Upper lobe of left lung (tissue), 6 donors: ENCODE results near the gene CEP250. TPM values are rescaled to one million over a fixed set of nuclear protein-coding genes. Genes with fewer than 3 reads are reported as not detected.
A peak's percentile ranks its signal among the peaks of the same experiment; 100 is the strongest.

ENCODE experiments used
- ATAC-seq, 2 donors: fragments of 200-7000 bp; cut with Tn5 transposase; one replicate each; pipeline ENCODE4 v1.9.1; 2022; ENCODE audit warnings: mild to moderate bottlenecking in 2 of 2, moderate library complexity in 2 of 2; ENCODE audit not compliant: low FRiP score in 2 of 2
- DNase-seq, 2 donors: peaks; one replicate each; pipeline ENCODE4 v3.0.0-alpha.2; 2019 to 2020
- H3K27ac ChIP-seq, 4 donors: fragments of 200-600 bp; sonication (generic); one replicate each; pipeline ENCODE4 v1.5.1; 2016 to 2019
- H3K27me3 ChIP-seq, 4 donors: fragments of 200-600 bp; sonication (generic); one replicate each; pipeline ENCODE4 v1.5.1; 2017 to 2019
- H3K36me3 ChIP-seq, 4 donors: fragments of 200-600 bp; sonication (generic); one replicate each; pipeline ENCODE4 v1.5.1; 2016 to 2019
- H3K4me1 ChIP-seq, 4 donors: fragments of 200-600 bp; sonication (generic); one replicate each; pipeline ENCODE4 v1.5.1; 2018 to 2019
- H3K4me3 ChIP-seq, 4 donors: fragments of 200-600 bp; sonication (generic); one replicate each; pipeline ENCODE4 v1.5.1; 2017 to 2019; ENCODE audit warnings: mild to moderate bottlenecking in 2 of 4, moderate library complexity in 1 of 4
- H3K9me3 ChIP-seq, 4 donors: fragments of 200-600 bp; sonication (generic); one replicate each; pipeline ENCODE4 v1.5.1; 2018 to 2019
- EP300 ChIP-seq, 4 donors: sonication (generic); formaldehyde crosslinking; IDR thresholded peaks; one replicate each; pipeline ENCODE4 v1.5.1; 2017; ENCODE audit warnings: antibody characterized with exemption in 4 of 4, control low read depth in 2 of 4
- POLR2A ChIP-seq, 4 donors: fragments of 450-650 bp; IDR thresholded peaks; one replicate each; pipeline ENCODE4 v1.5.1; 2016 to 2017; ENCODE audit warnings: antibody characterized with exemption in 4 of 4, mild to moderate bottlenecking in 2 of 4
- POLR2AphosphoS5 ChIP-seq, 2 donors: sonication (generic); formaldehyde crosslinking; IDR thresholded peaks; one replicate each; pipeline ENCODE4 v1.5.1; 2017; ENCODE audit warnings: antibody characterized with exemption in 2 of 2
- WGBS, 2 donors: methylation state at CpG; one replicate each; pipeline ENCODE4 v1.1.5; 2017 to 2018; 5-methylcytosine and 5-hydroxymethylcytosine counted together
- total RNA-seq, 6 donors: library from RNA; depleted of rRNA in 4 of 6; stranded (reverse); fragments of >200 nt in 4 of 6; gene quantifications; one replicate each; pipeline versions ENCODE4 v1.1.0 to v1.2.1, GENCODE V29; 2016 to 2021
- TF ChIP-seq, protein P1 (sequence below), 6 experiments: fragments of 450-650 bp in 4 of 6; fragments of 200-600 bp in 2 of 6; sonication (generic) in 2 of 6; IDR thresholded peaks; one replicate each; pipeline ENCODE4 v1.5.1; 2016 to 2019; ENCODE audit warnings: antibody characterized with exemption in 6 of 6
- donor health status: DM: no; HTN: no; CAD: no; lungs with moderate emphysema.
- donor health status: DM: no; HTN: yes; CAD: no; lungs with severe emphysema.

Gene CEP250
- total RNA-seq, 6 donors from 2014 or later = 15.4 to 66.6 (median 29.6) TPM

DNA sequence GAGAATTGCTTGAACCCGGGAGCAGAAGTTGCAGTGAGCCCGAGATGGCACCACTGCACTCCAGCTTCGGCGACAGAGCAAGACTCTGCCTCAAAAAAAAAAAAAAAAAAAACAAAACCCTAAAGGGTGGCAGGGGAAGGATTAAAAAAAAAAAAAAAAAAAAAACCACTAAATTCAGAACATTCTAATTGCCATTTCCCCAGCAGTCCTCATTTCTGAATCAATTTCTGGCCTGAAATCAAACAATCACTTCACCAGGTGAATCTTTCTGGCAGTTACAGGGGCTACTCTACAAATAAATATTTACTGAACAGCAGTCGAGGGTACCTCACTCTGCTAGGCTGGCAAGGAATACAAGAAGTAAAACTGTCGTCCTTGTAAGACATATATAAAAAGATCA is 44.8 kb upstream of the CEP250 start:
- H3K27ac ChIP-seq = no peak overlapping the region
- ATAC-seq (no peak), DNase-seq (no peak)
- no peaks in the 10 kb centered on the region for H3K27me3 ChIP-seq
- TF ChIP-seq EP300 (IDR thresholded peaks at IDR 0.05) (no peak), POLR2A (IDR thresholded peaks at IDR 0.05) (no peak), POLR2AphosphoS5 (IDR thresholded peaks at IDR 0.05) (no peak)
- TF ChIP-seq, protein P1, sequence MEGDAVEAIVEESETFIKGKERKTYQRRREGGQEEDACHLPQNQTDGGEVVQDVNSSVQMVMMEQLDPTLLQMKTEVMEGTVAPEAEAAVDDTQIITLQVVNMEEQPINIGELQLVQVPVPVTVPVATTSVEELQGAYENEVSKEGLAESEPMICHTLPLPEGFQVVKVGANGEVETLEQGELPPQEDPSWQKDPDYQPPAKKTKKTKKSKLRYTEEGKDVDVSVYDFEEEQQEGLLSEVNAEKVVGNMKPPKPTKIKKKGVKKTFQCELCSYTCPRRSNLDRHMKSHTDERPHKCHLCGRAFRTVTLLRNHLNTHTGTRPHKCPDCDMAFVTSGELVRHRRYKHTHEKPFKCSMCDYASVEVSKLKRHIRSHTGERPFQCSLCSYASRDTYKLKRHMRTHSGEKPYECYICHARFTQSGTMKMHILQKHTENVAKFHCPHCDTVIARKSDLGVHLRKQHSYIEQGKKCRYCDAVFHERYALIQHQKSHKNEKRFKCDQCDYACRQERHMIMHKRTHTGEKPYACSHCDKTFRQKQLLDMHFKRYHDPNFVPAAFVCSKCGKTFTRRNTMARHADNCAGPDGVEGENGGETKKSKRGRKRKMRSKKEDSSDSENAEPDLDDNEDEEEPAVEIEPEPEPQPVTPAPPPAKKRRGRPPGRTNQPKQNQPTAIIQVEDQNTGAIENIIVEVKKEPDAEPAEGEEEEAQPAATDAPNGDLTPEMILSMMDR (IDR thresholded peaks at IDR 0.05) = no peak
- peak overlapping the region in 1 of 4 donors; percentile 63 for H3K4me3 ChIP-seq
- H3K9me3 ChIP-seq = no peaks in the 10 kb centered on the region
- peaks cover 6 to 38% (median 21%) of the 10 kb centered on the region in 4 donors for H3K36me3 ChIP-seq
- WGBS, 2 donors = 60 to 77% methylated on average over 6 of the region's 6 CpGs
- H3K4me1 ChIP-seq = peaks cover 6 to 9% (median 9%) of the 10 kb centered on the region in 4 donors

DNA sequence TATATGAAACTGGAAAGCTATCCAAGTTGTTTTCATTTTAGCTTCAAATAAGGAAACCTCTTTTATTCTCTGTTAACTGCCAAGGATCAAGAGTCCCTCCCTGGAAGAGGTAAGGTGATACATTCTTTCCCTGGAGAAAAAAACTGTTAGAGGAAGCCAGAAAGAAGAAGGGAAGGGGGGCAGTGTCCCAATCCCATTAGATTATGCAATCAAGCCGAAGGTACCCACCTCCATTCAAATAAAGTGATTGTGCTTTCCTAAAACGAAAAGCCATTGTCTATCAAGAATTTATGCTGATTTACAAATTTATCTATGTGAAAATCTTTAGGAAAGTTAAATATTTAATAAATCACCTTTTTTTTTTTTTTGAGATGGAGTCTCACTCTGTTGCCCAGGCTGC is 34.1 kb upstream of the CEP250 start:
- 41 to 53% methylated on average over 2 of the region's 2 CpGs for WGBS, 2 donors
- TF ChIP-seq POLR2A (IDR thresholded peaks at IDR 0.05) = no peak
- TF ChIP-seq, protein P1 (IDR thresholded peaks at IDR 0.05) = no peak
- TF ChIP-seq EP300 (IDR thresholded peaks at IDR 0.05) = no peak
- TF ChIP-seq POLR2AphosphoS5 (IDR thresholded peaks at IDR 0.05) = no peak
- ATAC-seq = no peak

DNA sequence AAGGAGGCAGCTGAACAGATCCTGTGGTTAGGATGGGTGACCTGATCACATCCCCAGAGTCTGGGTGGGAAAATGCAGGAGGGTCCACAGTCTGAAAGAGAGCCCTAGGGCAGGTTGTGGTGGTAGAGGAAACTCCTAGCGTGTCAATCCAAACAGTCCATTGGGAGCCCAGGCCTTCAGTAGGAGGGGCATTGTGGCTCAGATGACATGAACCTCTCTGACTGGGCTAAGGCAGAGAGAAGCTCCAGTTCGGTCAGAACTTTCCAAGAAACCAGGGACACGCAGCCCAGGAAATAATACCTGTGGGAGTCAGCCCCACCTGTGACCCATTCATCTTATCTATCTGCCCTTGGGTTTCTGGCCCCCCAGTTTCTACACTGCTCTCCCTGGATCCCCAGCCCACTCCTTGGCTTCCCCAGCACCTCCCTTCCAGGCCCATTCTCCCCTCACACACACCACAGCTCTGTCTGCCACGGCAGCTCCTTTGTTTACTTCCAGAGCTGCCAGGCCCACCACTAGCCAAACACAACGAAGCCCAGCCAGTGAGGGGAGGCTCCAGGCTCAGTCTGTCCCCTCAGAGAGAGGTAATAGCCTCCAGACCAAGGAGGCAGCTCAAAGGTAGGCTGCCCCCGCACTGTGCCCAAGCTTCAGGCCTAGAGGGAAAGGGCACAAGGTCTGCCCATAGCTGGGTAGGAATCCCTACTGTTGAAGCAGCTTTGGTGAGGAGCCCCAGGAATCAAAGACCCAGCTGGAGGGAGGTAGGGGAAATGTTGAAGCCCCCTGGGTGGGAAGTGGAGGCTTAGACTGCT is 23.6 kb upstream of the CEP250 start:
- H3K27ac ChIP-seq = no peak overlapping the region
- no peaks in the 10 kb centered on the region for H3K27me3 ChIP-seq
- WGBS, 2 donors = 74 to 78% methylated on average over 6 of the region's 6 CpGs
- no peaks in the 10 kb centered on the region for H3K4me1 ChIP-seq
- DNase-seq (no peak), ATAC-seq (no peak)
- no peaks in the 10 kb centered on the region for H3K9me3 ChIP-seq
- H3K4me3 ChIP-seq = no peak overlapping the region
- TF ChIP-seq EP300 (IDR thresholded peaks at IDR 0.05) (no peak), POLR2AphosphoS5 (IDR thresholded peaks at IDR 0.05) (no peak), POLR2A (IDR thresholded peaks at IDR 0.05) (no peak)
- TF ChIP-seq, protein P1 (IDR thresholded peaks at IDR 0.05) = no peak
- no peaks in the 10 kb centered on the region for H3K36me3 ChIP-seq

More for the DNA sequence above, 34.1 kb upstream of the CEP250 start:
- no peak overlapping the region for H3K4me3 ChIP-seq
- no peaks in the 10 kb centered on the region for H3K9me3 ChIP-seq
- no peak for DNase-seq
- no peaks in the 10 kb centered on the region for H3K4me1 ChIP-seq
- H3K27me3 ChIP-seq = no peaks in the 10 kb centered on the region
- H3K36me3 ChIP-seq = no peaks in the 10 kb centered on the region
- no peak overlapping the region for H3K27ac ChIP-seq

DNA sequence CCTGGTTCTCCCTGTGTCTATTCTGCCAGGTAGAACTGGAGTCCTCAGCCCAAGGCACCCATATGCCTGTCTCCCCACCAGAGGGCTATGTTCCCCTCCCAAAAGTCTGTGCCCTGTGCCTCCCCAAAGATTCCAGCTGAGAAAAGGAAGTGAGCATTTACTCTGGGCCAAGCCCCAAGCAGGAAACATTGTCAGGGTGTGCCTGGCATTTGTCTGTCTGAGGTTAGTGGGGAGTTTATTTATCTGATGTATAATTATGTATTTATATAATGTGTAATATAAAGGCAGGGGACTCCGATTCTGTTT is 23.0 kb upstream of the CEP250 start:
- DNase-seq = no peak
- no peak for ATAC-seq
- 60 to 86% methylated on average over 1 of the region's 1 CpG for WGBS, 2 donors
- TF ChIP-seq, protein P1 (IDR thresholded peaks at IDR 0.05) = no peak
- no peak for TF ChIP-seq POLR2A (IDR thresholded peaks at IDR 0.05)
- TF ChIP-seq EP300 (IDR thresholded peaks at IDR 0.05) = no peak
- TF ChIP-seq POLR2AphosphoS5 (IDR thresholded peaks at IDR 0.05) = no peak
- Histone ChIP-seq H3K4me3 (no peak overlapping the region), H3K27ac (no peak overlapping the region), H3K27me3 (no peaks in the 10 kb centered on the region), H3K36me3 (no peaks in the 10 kb centered on the region), H3K9me3 (no peaks in the 10 kb centered on the region), H3K4me1 (peaks cover 0 to 2% (median 0%) of the 10 kb centered on the region in 4 donors)

DNA sequence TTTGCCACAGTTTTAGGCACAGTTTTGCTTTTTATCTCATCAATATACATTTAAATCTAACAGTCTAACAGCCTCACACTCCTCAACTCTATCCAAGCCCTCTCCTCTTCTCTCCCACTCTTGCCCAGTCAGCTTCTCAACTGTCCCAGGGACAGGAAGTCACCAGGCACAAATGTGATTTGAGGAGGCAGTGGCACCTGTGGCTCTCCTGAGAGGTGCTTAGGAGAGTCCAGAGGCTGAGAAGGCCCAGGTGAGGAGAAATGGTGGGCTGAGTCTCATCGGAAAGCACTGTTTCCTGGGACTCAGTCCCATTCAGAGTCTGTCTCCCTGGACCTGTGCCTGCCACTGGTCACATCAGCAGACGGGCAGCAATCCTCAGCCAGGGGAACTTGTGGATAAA is 22.1 kb upstream of the CEP250 start:
- Histone ChIP-seq H3K27me3 (no peaks in the 10 kb centered on the region), H3K36me3 (no peaks in the 10 kb centered on the region), H3K9me3 (no peaks in the 10 kb centered on the region), H3K4me3 (no peak overlapping the region), H3K4me1 (peaks cover 1 to 9% (median 4%) of the 10 kb centered on the region in 4 donors), H3K27ac (peak overlapping the region in 1 of 4 donors; percentile 38)
- no peak for ATAC-seq
- 100% methylated on average over 1 to 2 of the region's 2 CpGs for WGBS, 2 donors
- no peak for DNase-seq
- TF ChIP-seq, protein P1 (IDR thresholded peaks at IDR 0.05) = no peak
- TF ChIP-seq POLR2AphosphoS5 (IDR thresholded peaks at IDR 0.05) (no peak), EP300 (IDR thresholded peaks at IDR 0.05) (no peak), POLR2A (IDR thresholded peaks at IDR 0.05) (no peak)
